Measurements from ENCODE around the gene ZNF217. TPM values are rescaled to one million over a fixed set of nuclear protein-coding genes. Genes with fewer than 3 reads are reported as not detected.
"Not testable (repeated sequence)": the region's sequence is repeated elsewhere in the genome, so short reads cannot be mapped to it uniquely, and the experiment has no call there.

Gene ZNF217
- total RNA-seq, 4 donors from 2014 or later, result 11.8 to 18.7 (median 15.1) TPM

- Histone ChIP-seq H3K27ac (peak overlapping the region; percentile 45 to 100 (median 98)), H3K4me3 (peak overlapping the region; percentile 60 to 90), H3K27me3 (no peaks in the 10 kb centered on the region), H3K4me1 (peaks cover 0 to 41% (median 8%) of the 10 kb centered on the region in 3 donors), H3K36me3 (no peaks in the 10 kb centered on the region), H3K9me3 (no peaks in the 10 kb centered on the region)
- WGBS, 2 donors (ENCODE audit: low coverage in 1 of 2), result 11 to 17% methylated on average over 7 of the region's 7 CpGs
- ATAC-seq, result no peak
- TF ChIP-seq EP300 (IDR thresholded peaks at IDR 0.05), result no peak
Measured at GRCh38 chr20:53595018-53595378, 1.4 kb upstream of the ZNF217 start.

- peaks cover 0 to 47% (median 13%) of the 10 kb centered on the region in 3 donors for H3K4me1 ChIP-seq
- peak; percentile 84 for ATAC-seq
Measured at GRCh38 chr20:53594068-53595017, 704 bp upstream of the ZNF217 start.

GRCh38 chr20:53592992-53593465 lies 610 bp downstream of the ZNF217 start:
- no peak for ATAC-seq
- no peak for TF ChIP-seq CTCF (IDR thresholded peaks at IDR 0.05)
- TF ChIP-seq EP300 (IDR thresholded peaks at IDR 0.05), result no peak
- TF ChIP-seq POLR2A (IDR thresholded peaks at IDR 0.05), result no peak
- no peak for TF ChIP-seq POLR2AphosphoS5 (IDR thresholded peaks at IDR 0.05)
- 0% methylated on average over 7 to 10 of the region's 47 CpGs for WGBS, 2 donors (ENCODE audit: low coverage in 1 of 2)

More at GRCh38 chr20:53594068-53595017, 704 bp upstream of the ZNF217 start:
- H3K27me3 ChIP-seq, result no peaks in the 10 kb centered on the region
- peak in 2 of 4 experiments; percentile 30 to 34 for TF ChIP-seq CTCF (IDR thresholded peaks at IDR 0.05)
- peak; percentile 48 for TF ChIP-seq POLR2AphosphoS5 (IDR thresholded peaks at IDR 0.05)
- TF ChIP-seq EP300 (IDR thresholded peaks at IDR 0.05), result no peak
- TF ChIP-seq POLR2A (IDR thresholded peaks at IDR 0.05), result peak; percentile 84 to 87
- no peaks in the 10 kb centered on the region for H3K36me3 ChIP-seq
- peak overlapping the region; percentile 60 to 90 for H3K4me3 ChIP-seq
- H3K9me3 ChIP-seq, result no peaks in the 10 kb centered on the region
- H3K27ac ChIP-seq, result peak overlapping the region; percentile 88 to 100 (median 98)
- 0% methylated on average over 8 to 9 of the region's 110 CpGs for WGBS, 2 donors (ENCODE audit: low coverage in 1 of 2)

DNA sequence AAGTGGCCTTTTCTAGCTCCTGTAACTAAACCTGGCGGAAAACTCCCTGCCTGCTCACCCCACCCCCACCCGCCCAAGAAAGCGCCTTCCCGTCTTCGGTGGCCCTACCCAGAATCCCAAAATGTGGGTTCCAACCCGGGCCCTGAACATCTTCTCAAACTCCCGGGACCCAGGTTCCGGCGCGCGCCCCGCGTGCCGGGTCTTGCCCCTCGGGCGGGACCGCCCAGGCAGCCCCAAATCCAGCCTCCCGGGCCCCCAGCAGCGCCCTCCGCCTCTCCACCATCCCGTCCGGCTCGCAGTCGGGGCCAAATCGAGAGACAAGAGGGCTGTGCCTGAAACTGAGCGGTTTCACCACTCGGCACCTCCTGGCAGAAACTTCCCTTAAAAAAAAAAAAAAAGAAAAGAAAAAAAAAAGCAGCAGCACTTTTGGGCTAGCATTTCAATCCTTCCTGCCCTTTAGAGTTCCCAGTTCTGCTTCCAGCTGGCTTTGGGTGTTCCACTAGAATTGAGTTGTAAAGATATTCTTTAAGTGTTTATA lies 1.1 kb downstream of the ZNF217 start:
- Histone ChIP-seq H3K4me3 (peak overlapping the region; percentile 60 to 90), H3K27ac (peak overlapping the region; percentile 88 to 100 (median 98)), H3K4me1 (peaks cover 0 to 62% (median 13%) of the 10 kb centered on the region in 3 donors)
- H3K36me3 ChIP-seq, H3K27me3 ChIP-seq, H3K9me3 ChIP-seq: not testable (repeated sequence)
- WGBS, 2 donors (ENCODE audit: low coverage in 1 of 2), result no CpG with 5 or more reads among the region's 27 CpGs
- peak; percentile 41 for TF ChIP-seq POLR2AphosphoS5 (IDR thresholded peaks at IDR 0.05)
- TF ChIP-seq POLR2A (IDR thresholded peaks at IDR 0.05), result peak; percentile 56 to 58
- peak; percentile 50 for ATAC-seq

More at GRCh38 chr20:53592992-53593465, 610 bp downstream of the ZNF217 start:
- Histone ChIP-seq H3K9me3 (no peaks in the 10 kb centered on the region), H3K36me3 (no peaks in the 10 kb centered on the region), H3K4me1 (peaks cover 0 to 60% (median 13%) of the 10 kb centered on the region in 3 donors), H3K27ac (peak overlapping the region; percentile 88 to 100 (median 98)), H3K27me3 (no peaks in the 10 kb centered on the region), H3K4me3 (peak overlapping the region; percentile 60 to 90)

- Histone ChIP-seq H3K27ac (peak overlapping the region; percentile 88 to 100 (median 98)), H3K4me1 (peaks cover 0 to 65% (median 13%) of the 10 kb centered on the region in 3 donors), H3K4me3 (peak overlapping the region; percentile 60 to 90)
- H3K36me3 ChIP-seq, ATAC-seq, H3K27me3 ChIP-seq, H3K9me3 ChIP-seq: not testable (repeated sequence)
- WGBS, 2 donors (ENCODE audit: low coverage in 1 of 2), result 23 to 28% methylated on average over 3 to 8 of the region's 9 CpGs
Measured at GRCh38 chr20:53591941-53592441, 1.6 kb downstream of the ZNF217 start.

GRCh38 chr20:53591206-53591741 lies 2.4 kb downstream of the ZNF217 start:
- Histone ChIP-seq H3K4me3 (peak overlapping the region; percentile 60 to 90), H3K4me1 (peaks cover 0 to 65% (median 12%) of the 10 kb centered on the region in 3 donors), H3K27ac (peak overlapping the region; percentile 88 to 100 (median 98))
- not testable (repeated sequence) for H3K27me3 ChIP-seq, H3K36me3 ChIP-seq, ATAC-seq, H3K9me3 ChIP-seq
- WGBS, 2 donors (ENCODE audit: low coverage in 1 of 2), result 12 to 46% methylated on average over 3 to 4 of the region's 4 CpGs

DNA sequence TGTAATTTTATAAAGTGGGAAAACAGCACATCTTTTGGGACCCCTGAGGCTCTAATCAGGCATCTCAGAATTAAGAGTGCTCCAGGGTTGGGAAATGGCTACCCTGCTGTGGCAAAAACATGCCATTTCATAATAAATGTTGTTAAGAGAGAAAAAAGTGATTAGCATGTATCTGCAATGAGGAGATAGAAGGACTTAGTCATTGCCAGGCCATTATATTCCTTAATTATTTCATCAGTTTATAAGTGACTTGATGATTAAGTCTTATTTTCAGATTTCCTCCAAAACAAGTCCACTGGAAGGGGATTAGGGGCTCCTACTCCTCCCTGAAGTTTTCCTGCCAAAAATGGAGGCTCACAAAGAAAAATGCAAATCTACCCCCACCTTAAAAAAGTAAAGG lies 3.0 kb downstream of the ZNF217 start:
- H3K9me3 ChIP-seq, ATAC-seq, H3K36me3 ChIP-seq, H3K27me3 ChIP-seq: not testable (repeated sequence)
- Histone ChIP-seq H3K4me3 (peak overlapping the region in 1 of 2 donors; percentile 90), H3K4me1 (peaks cover 0 to 68% (median 13%) of the 10 kb centered on the region in 3 donors), H3K27ac (peak overlapping the region in 3 of 4 donors; percentile 98 to 100 (median 99))

DNA sequence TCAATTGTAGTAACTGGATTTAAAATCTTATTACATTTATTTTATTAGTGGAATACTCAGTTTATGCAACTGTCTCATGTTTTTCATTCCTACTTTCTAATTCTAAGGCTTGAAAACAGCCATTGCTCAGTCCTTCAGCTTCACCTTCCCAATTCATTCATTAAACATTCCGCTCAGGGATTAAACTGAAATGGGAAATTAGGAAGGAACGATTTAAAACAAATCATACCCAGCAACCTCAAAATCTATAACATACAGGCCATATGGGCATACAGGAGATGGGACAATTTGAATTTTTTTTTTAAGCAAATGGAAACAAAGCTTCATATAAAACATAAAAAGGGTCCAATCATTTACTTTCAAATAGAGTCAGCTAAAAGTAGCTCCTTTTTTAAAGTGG lies 3.5 kb downstream of the ZNF217 start:
- Histone ChIP-seq H3K4me1 (peaks cover 0 to 68% (median 13%) of the 10 kb centered on the region in 3 donors), H3K27ac (peak overlapping the region; percentile 65 to 100 (median 98))
- H3K36me3 ChIP-seq, H3K9me3 ChIP-seq, ATAC-seq, H3K4me3 ChIP-seq, H3K27me3 ChIP-seq: not testable (repeated sequence)
- 17 to 46% methylated on average over 1 to 2 of the region's 2 CpGs for WGBS, 2 donors (ENCODE audit: low coverage in 1 of 2)

- 50 to 59% methylated on average over 7 to 12 of the region's 12 CpGs for WGBS, 2 donors (ENCODE audit: low coverage in 1 of 2)
- H3K4me3 ChIP-seq, result peak overlapping the region in 1 of 2 donors; percentile 11
- peak overlapping the region; percentile 65 to 100 (median 98) for H3K27ac ChIP-seq
- not testable (repeated sequence) for ATAC-seq, H3K36me3 ChIP-seq, H3K9me3 ChIP-seq, H3K27me3 ChIP-seq
- peaks cover 0 to 69% (median 13%) of the 10 kb centered on the region in 3 donors for H3K4me1 ChIP-seq
Measured at GRCh38 chr20:53589321-53590065, 4.1 kb downstream of the ZNF217 start.

All from gastroesophageal sphincter (tissue), 4 donors.